HEK293 (cell line): ENCODE data around the gene ETV6.

Experiments
- CTCF ChIA-PET: fragments of 350-600 bp; formaldehyde crosslinking; extraction: SDS; loops from one replicate; lab custom pipeline; 2021; ENCODE audit warnings: antibody characterized with exemption; lab: Yijun Ruan, JAX
- POLR2A ChIA-PET: fragments of 300-600 bp; formaldehyde crosslinking; extraction: SDS; loops from one replicate; lab custom pipeline; 2020; ENCODE audit warnings: antibody characterized with exemption, inconsistent platforms; lab: Yijun Ruan, JAX
- H3K27ac ChIP-seq: fragments of 200-500 bp; sonication (Bioruptor generic); 2 replicates; pipeline ENCODE4 v1.5.1; 2014; ENCODE audit warnings: low read depth, low read length, control low read depth, inconsistent platforms; ENCODE audit errors: extremely low read depth
- H3K36me3 ChIP-seq, 2 experiments: fragments of 200-500 bp in 1 of 2; sonication (Bioruptor generic) in 1 of 2; 1 replicate in 1 of 2; 2 replicates in 1 of 2; pipeline ENCODE4 v1.5.1; 2014 to 2017; ENCODE audit warnings: inconsistent platforms in 2 of 2, low read length in 2 of 2; ENCODE audit not compliant: control insufficient read depth in 2 of 2, insufficient read depth in 1 of 2
- H3K4me1 ChIP-seq: fragments of 200-500 bp; sonication (Bioruptor generic); 2 replicates; pipeline ENCODE4 v1.5.1; 2014; ENCODE audit warnings: mild to moderate bottlenecking, low read length, inconsistent platforms; ENCODE audit not compliant: control insufficient read depth, insufficient read depth
- H3K4me3 ChIP-seq: 2 replicates; pipeline ENCODE4 v1.5.1; 2011; ENCODE audit warnings: low read depth, mild to moderate bottlenecking, control low read depth, low read length, moderate library complexity
- H3K9me3 ChIP-seq: fragments of 200-500 bp; sonication (Bioruptor generic); 2 replicates; pipeline ENCODE4 v1.5.1; 2014; ENCODE audit warnings: low read depth, low read length, inconsistent platforms; ENCODE audit not compliant: control insufficient read depth, insufficient read depth
- BCL11A ChIP-seq: fragments of 450-650 bp; formaldehyde crosslinking; IDR thresholded peaks from 2 replicates; pipeline ENCODE4 v1.5.1; 2016; ENCODE audit warnings: low read depth, missing biosample characterization, missing genetic modification characterization
- GLI2 ChIP-seq: fragments of 450-650 bp; formaldehyde crosslinking; IDR thresholded peaks from 2 replicates; pipeline ENCODE4; 2017; ENCODE audit warnings: missing biosample characterization, missing genetic modification characterization, low read depth, borderline replicate concordance
- MEIS1 ChIP-seq: sonication (generic); formaldehyde crosslinking; IDR thresholded peaks from 2 replicates; pipeline ENCODE4 v1.8.1; 2022; ENCODE audit warnings: missing genetic modification reagents, mild to moderate bottlenecking, borderline replicate concordance
- PRDM4 ChIP-seq: fragments of 450-650 bp; formaldehyde crosslinking; IDR thresholded peaks from 2 replicates; pipeline ENCODE4 v1.5.1; 2017; ENCODE audit warnings: missing biosample characterization, missing genetic modification characterization
- TRIM28 ChIP-seq: IDR thresholded peaks from 2 replicates; pipeline ENCODE4 v1.6.1; 2011; ENCODE audit warnings: low read length, control low read depth, borderline replicate concordance
- WT1 ChIP-seq: fragments of 450-650 bp; formaldehyde crosslinking; IDR thresholded peaks from 2 replicates; pipeline ENCODE4 v1.5.1; 2016; ENCODE audit warnings: missing biosample characterization, missing genetic modification characterization
- ZFP41 ChIP-seq: fragments of 450-650 bp; formaldehyde crosslinking; IDR thresholded peaks from 2 replicates; pipeline ENCODE4 v1.5.1; 2016; ENCODE audit warnings: missing biosample characterization, missing genetic modification characterization, borderline replicate concordance
- ZIC2 ChIP-seq: fragments of 450-650 bp; formaldehyde crosslinking; IDR thresholded peaks from 2 replicates; pipeline ENCODE4 v1.5.1; 2016; ENCODE audit warnings: missing biosample characterization, missing genetic modification characterization
- ZNF16 ChIP-seq: fragments of 450-650 bp; formaldehyde crosslinking; IDR thresholded peaks from 2 replicates; pipeline ENCODE4 v1.5.1; 2016; ENCODE audit warnings: low read depth, missing biosample characterization, missing genetic modification characterization
- ZNF24 ChIP-seq: fragments of 450-650 bp; formaldehyde crosslinking; IDR thresholded peaks from 2 replicates; pipeline ENCODE4 v1.5.1; 2016; ENCODE audit warnings: missing biosample characterization, missing genetic modification characterization
- ZNF658 ChIP-seq: fragments of 450-650 bp; formaldehyde crosslinking; IDR thresholded peaks from 2 replicates; pipeline ENCODE4; 2016; ENCODE audit warnings: missing biosample characterization, missing genetic modification characterization
- TF ChIP-seq, protein P1 (sequence below): fragments of 450-650 bp; formaldehyde crosslinking; IDR thresholded peaks from 2 replicates; pipeline ENCODE4 v1.5.1; 2016; ENCODE audit warnings: missing biosample characterization, missing genetic modification characterization, low read depth
- TF ChIP-seq, protein P2 (sequence below): fragments of 450-650 bp; formaldehyde crosslinking; IDR thresholded peaks from 2 replicates; pipeline ENCODE4 v1.5.1; 2016; ENCODE audit warnings: missing biosample characterization, missing genetic modification characterization
- TF ChIP-seq, protein P3 (sequence below): sonication (generic); formaldehyde crosslinking; IDR thresholded peaks from 2 replicates; pipeline ENCODE4 v1.8.1; 2022; ENCODE audit warnings: mild to moderate bottlenecking, moderate library complexity, missing genetic modification reagents

The ETV6 gene

GRCh38 chr12:11891754-11892386 lies 242.4 kb downstream of the ETV6 start:
- H3K4me3 ChIP-seq = no peak overlapping the region
- TF ChIP-seq GLI2 = no peak
- no peak for TF ChIP-seq WT1 (tag by site-specific recombination)
- no peak for TF ChIP-seq BCL11A (tag by site-specific recombination)
- no peak for TF ChIP-seq ZNF16
- TF ChIP-seq PRDM4 (tag by site-specific recombination) = no peak
- no peak for TF ChIP-seq ZNF658 (tag by site-specific recombination)
- TF ChIP-seq MEIS1 (CRISPR knock-in tag) = no peak
- TF ChIP-seq, protein P1, sequence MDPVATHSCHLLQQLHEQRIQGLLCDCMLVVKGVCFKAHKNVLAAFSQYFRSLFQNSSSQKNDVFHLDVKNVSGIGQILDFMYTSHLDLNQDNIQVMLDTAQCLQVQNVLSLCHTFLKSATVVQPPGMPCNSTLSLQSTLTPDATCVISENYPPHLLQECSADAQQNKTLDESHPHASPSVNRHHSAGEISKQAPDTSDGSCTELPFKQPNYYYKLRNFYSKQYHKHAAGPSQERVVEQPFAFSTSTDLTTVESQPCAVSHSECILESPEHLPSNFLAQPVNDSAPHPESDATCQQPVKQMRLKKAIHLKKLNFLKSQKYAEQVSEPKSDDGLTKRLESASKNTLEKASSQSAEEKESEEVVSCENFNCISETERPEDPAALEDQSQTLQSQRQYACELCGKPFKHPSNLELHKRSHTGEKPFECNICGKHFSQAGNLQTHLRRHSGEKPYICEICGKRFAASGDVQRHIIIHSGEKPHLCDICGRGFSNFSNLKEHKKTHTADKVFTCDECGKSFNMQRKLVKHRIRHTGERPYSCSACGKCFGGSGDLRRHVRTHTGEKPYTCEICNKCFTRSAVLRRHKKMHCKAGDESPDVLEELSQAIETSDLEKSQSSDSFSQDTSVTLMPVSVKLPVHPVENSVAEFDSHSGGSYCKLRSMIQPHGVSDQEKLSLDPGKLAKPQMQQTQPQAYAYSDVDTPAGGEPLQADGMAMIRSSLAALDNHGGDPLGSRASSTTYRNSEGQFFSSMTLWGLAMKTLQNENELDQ (tag by site-specific recombination) = no peak
- TF ChIP-seq ZFP41 = no peak
- TF ChIP-seq, protein P2, sequence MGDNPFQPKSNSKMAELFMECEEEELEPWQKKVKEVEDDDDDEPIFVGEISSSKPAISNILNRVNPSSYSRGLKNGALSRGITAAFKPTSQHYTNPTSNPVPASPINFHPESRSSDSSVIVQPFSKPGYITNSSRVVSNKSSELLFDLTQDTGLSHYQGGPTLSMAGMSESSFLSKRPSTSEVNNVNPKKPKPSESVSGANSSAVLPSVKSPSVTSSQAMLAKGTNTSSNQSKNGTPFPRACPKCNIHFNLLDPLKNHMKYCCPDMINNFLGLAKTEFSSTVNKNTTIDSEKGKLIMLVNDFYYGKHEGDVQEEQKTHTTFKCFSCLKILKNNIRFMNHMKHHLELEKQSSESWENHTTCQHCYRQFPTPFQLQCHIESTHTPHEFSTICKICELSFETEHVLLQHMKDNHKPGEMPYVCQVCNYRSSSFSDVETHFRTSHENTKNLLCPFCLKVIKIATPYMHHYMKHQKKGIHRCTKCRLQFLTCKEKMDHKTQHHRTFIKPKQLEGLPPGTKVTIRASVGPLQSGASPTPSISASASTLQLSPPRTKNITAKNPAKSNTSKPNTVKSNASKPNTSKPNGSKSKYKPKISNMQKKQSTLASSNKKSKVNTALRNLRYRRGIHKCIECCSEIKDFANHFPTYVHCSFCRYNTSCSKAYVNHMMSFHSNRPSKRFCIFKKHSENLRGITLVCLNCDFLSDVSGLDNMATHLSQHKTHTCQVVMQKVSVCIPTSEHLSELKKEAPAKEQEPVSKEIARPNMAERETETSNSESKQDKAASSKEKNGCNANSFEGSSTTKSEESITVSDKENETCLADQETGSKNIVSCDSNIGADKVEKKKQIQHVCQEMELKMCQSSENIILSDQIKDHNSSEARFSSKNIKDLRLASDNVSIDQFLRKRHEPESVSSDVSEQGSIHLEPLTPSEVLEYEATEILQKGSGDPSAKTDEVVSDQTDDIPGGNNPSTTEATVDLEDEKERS (tag by site-specific recombination) = no peak
- TF ChIP-seq, protein P3, sequence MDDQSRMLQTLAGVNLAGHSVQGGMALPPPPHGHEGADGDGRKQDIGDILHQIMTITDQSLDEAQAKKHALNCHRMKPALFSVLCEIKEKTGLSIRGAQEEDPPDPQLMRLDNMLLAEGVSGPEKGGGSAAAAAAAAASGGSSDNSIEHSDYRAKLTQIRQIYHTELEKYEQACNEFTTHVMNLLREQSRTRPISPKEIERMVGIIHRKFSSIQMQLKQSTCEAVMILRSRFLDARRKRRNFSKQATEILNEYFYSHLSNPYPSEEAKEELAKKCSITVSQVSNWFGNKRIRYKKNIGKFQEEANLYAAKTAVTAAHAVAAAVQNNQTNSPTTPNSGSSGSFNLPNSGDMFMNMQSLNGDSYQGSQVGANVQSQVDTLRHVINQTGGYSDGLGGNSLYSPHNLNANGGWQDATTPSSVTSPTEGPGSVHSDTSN (CRISPR knock-in tag) = no peak
- no peak for TF ChIP-seq TRIM28
- TF ChIP-seq, all 188 proteins: peak for 0
- Histone ChIP-seq H3K27ac (no peak overlapping the region), H3K36me3 (peaks cover 0 to 3% of the 10 kb centered on the region in 2 experiments; a peak in 1 of 3 replicates), H3K4me1 (no peaks in the 10 kb centered on the region), H3K9me3 (no peaks in the 10 kb centered on the region)
- CTCF ChIA-PET = interaction anchor here (0.5 to 1.2 kb wide), 5 partner anchors 100 to 667 kb away, joined by 3 read pairs; no protein-coding TSS in a partner anchor
- POLR2A ChIA-PET = no interaction called here

- CTCF ChIA-PET = no interaction called here
- Histone ChIP-seq H3K4me3 (no peak overlapping the region), H3K9me3 (no peaks in the 10 kb centered on the region), H3K4me1 (no peaks in the 10 kb centered on the region)
- POLR2A ChIA-PET = no interaction called here
- TF ChIP-seq ZIC2 (tag by site-specific recombination) = no peak
- no peak for TF ChIP-seq ZNF24 (tag by site-specific recombination)
- TF ChIP-seq, all 188 proteins: peak for 0
- Histone ChIP-seq H3K36me3 (peaks cover 0 to 3% of the 10 kb centered on the region in 2 experiments; a peak in 1 of 3 replicates), H3K27ac (no peak overlapping the region)
Measured at GRCh38 chr12:11893998-11894397, 244.5 kb downstream of the ETV6 start.
